GM19395 (cell line): Measurements from ENCODE around the gene CHST11.
"Not testable (repeated sequence)": the region's sequence is repeated elsewhere in the genome, so short reads cannot be mapped to it uniquely, and the experiment has no call there.

Experiments used
- ATAC-seq: cut with Tn5 transposase; IDR thresholded peaks from one replicate; pipeline ENCODE4 v1.9.1; 2021; ENCODE audit warnings: mild to moderate bottlenecking, moderate library complexity; ENCODE audit not compliant: unreplicated experiment

Gene CHST11

GRCh38 chr12:104522985-104523722 lies 66.4 kb downstream of the CHST11 start:
- ATAC-seq: no peak

GRCh38 chr12:104524034-104524832 lies 67.5 kb downstream of the CHST11 start:
- ATAC-seq: no peak

- no peak for ATAC-seq
Measured at GRCh38 chr12:104526320-104526719, 69.6 kb downstream of the CHST11 start.

DNA sequence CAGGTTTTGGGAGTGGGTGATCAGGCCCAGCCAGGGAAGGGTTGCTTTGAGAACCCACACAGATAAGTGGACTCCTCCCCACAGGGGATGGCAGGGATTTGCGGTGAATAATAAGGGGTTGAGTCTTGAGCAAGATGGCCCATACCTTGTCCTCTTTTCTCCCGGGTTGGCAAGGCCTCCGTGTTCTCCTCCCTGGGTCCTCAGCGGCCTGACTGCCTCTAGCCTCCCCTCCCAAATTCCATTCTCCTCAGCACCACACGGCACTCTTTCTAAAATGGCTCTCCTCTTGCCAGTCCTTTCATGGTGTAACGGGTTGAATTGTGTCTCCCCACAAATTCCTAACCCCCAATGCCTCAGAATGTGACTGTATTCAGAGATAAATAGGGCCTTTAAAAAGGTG lies 70.0 kb downstream of the CHST11 start:
- no peak for ATAC-seq

DNA sequence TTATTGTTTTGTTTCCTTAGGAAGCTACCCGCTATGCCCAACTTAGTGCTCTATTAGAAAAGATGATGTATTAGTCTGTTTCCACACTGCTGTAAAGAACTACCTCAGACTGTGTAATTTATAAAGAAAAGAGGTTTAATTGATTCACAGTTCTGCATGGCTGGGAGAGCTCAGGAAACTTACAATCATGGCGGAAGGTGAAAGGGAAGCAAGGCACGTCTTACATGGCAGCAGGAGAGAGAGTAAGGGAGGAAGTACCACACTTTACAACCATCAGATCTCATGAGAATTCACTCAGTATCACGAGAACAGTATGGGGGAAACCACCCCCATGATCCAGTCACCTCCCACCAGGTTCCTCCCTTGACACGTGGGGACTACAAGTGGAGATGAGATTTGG lies 70.9 kb downstream of the CHST11 start:
- not testable (repeated sequence) for ATAC-seq

- ATAC-seq: no peak
Measured at GRCh38 chr12:104529130-104529874, 72.6 kb downstream of the CHST11 start.

DNA sequence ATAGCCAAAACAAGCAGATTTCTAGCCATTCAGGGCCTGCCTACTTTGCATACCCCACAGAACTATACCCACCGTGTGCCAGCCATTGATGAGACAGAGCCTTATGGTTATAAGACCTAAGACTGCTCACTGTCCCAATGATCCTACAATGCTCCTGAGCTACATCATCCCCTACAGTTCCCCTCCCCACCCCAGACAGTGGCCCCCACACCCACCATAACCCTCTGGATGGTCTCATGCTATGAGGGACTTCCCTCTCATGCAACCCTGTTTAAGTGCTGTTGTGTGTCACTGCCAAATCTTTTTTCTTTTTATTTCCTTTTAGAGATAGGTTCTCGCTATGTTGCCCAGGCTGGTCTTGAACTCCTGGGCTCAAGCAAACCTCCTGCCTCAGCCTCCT lies 75.9 kb downstream of the CHST11 start:
- no peak for ATAC-seq

GRCh38 chr12:104533134-104533533 lies 76.4 kb downstream of the CHST11 start:
- no peak for ATAC-seq

- no peak for ATAC-seq
Measured at GRCh38 chr12:104534162-104534856, 77.6 kb downstream of the CHST11 start.

GRCh38 chr12:104534857-104535248 lies 78.1 kb downstream of the CHST11 start:
- no peak for ATAC-seq

- no peak for ATAC-seq
Measured at GRCh38 chr12:104535369-104535768, 78.6 kb downstream of the CHST11 start.

DNA sequence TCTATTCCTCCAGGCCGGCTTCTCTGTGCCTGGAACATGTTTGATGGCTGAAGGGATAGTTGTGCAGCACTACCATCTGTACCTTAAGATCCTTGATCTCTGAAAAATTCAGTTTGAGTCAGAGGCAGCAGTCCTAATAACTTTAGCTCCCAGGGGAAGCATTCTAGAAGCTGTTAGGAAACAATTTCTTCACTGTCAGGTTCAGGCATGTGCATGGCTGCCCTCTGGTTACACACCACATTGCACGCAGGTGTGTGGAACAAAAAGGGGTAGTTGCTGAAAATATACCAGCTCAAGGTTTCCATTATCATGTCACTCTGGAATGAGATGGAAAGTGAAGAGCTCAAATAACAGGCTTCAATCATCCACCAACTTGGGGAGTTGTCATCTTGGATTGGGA lies 80.1 kb downstream of the CHST11 start:
- no peak for ATAC-seq

- ATAC-seq: no peak
Measured at GRCh38 chr12:104538056-104538455, 81.3 kb downstream of the CHST11 start.

- ATAC-seq: no peak
Measured at GRCh38 chr12:104538891-104539462, 82.2 kb downstream of the CHST11 start.

GRCh38 chr12:104544836-104545235 lies 88.1 kb downstream of the CHST11 start:
- no peak for ATAC-seq

- ATAC-seq: no peak
Measured at GRCh38 chr12:104546575-104546974, 89.8 kb downstream of the CHST11 start.

GRCh38 chr12:104547235-104547634 lies 90.5 kb downstream of the CHST11 start:
- ATAC-seq: no peak

GRCh38 chr12:104549815-104550480 lies 93.2 kb downstream of the CHST11 start:
- no peak for ATAC-seq

DNA sequence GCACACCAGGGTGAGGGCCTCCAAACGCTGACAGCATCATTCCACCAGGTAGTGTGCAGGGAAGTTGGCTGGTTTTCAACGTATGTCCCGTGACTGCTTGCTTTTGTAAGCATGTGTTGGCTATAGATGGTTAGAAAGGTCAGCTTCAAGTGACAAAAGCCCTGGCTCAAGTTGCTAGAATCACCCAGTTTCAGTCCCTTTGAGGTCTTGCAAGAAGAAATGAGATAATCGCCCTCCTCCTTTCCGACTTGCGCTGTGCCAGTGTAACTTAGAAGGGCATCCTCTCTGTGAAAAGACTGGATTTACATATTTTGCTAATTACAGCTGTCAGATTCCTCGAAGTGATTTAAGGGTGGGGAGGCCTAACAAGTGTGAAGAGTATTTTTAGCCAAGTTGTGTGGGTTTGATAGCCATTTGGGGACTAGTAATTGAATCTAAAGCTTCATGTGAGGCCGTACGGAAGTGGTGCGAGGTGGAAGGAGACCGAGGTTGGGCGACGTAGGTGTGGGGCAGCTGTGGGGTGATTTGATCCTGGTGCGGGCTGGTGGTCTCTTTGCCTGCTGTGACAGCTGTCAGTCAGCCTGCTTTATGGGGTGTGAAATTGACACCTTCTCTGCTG lies 94.7 kb downstream of the CHST11 start:
- ATAC-seq: no peak

DNA sequence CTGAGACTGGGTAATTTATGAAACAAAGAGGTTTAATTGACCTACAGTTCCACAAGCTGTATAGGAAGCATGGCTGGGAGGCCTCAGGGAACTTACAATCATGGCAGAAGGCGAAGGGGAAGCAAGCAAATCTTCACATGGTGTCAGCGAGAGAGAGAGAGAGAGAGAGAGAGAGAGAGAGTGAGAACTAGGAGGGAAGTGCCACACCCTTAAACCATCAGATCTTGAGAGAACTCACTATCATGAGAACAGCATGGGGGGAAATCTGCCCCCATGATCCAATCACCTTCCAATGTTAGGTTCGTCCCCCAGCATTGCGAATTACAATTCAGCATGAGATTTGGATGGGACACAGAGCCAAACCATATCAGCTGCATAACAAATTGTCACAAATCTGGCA lies 96.7 kb downstream of the CHST11 start:
- ATAC-seq: no peak
